ENCODE data around the gene BNC2. TPM values are rescaled to one million over a fixed set of nuclear protein-coding genes. Genes with fewer than 3 reads are reported as not detected.

The BNC2 gene
- total RNA-seq, 1 experiment from 2014 or later, result 0.20 TPM

DNA sequence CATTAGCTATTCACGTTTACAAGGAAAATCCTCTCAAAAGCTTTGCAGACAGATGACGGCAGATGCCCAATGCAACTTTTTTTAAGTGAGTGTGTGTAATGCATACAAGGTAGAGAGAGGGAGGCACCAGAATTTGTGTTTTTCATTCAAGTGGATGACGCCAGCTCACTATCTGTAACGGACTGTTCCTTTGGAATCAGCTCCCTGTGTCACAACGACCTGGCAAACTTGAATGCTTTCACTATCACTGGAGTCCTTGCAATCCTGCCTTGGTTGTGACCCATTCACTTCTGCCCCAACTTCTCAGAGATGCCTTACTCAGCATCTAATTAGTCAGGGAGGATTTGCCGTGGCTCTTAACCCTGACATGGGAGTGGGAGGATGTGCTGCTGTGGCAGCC is 148.5 kb downstream of the BNC2 start:
- Histone ChIP-seq H3K4me1 (no peaks in the 10 kb centered on the region), H3K27me3 (replicated peaks; ENCODE audit: control insufficient read depth, insufficient read depth, low read length) (no peaks in the 10 kb centered on the region), H3K9me3 (no peaks in the 10 kb centered on the region), H3K36me3 (ENCODE audit: control insufficient read depth, insufficient read depth, low read length) (no peaks in the 10 kb centered on the region), H3K4me3 (ENCODE audit: low read depth, low read length) (no peak overlapping the region)
- H3K4me3 Mint-ChIP-seq (ENCODE audit: unreplicated experiment), result no peak overlapping the region
- no peak overlapping the region for H3K27ac Mint-ChIP-seq (ENCODE audit: unreplicated experiment)
- ChIA-PET CTCF (no interaction called here), POLR2A (no interaction called here)
- H3K27me3 Mint-ChIP-seq (ENCODE audit: insufficient read depth, unreplicated experiment), result peaks cover 10% of the 10 kb centered on the region
- H3K9me3 Mint-ChIP-seq (ENCODE audit: unreplicated experiment), result no peaks in the 10 kb centered on the region
- DNase-seq, result no peak
- TF ChIP-seq, protein P1, sequence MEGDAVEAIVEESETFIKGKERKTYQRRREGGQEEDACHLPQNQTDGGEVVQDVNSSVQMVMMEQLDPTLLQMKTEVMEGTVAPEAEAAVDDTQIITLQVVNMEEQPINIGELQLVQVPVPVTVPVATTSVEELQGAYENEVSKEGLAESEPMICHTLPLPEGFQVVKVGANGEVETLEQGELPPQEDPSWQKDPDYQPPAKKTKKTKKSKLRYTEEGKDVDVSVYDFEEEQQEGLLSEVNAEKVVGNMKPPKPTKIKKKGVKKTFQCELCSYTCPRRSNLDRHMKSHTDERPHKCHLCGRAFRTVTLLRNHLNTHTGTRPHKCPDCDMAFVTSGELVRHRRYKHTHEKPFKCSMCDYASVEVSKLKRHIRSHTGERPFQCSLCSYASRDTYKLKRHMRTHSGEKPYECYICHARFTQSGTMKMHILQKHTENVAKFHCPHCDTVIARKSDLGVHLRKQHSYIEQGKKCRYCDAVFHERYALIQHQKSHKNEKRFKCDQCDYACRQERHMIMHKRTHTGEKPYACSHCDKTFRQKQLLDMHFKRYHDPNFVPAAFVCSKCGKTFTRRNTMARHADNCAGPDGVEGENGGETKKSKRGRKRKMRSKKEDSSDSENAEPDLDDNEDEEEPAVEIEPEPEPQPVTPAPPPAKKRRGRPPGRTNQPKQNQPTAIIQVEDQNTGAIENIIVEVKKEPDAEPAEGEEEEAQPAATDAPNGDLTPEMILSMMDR (IDR thresholded peaks at IDR 0.05; ENCODE audit: insufficient read depth in 1 of 2, low read depth in 1 of 2, low read length in 1 of 2, severe bottlenecking in 1 of 2, unreplicated experiment in 1 of 2), result no peak
- H3K4me1 Mint-ChIP-seq (ENCODE audit: low read depth, unreplicated experiment), result no peaks in the 10 kb centered on the region
- intact Hi-C loops (cut with micrococcal nuclease; ENCODE audit: unreplicated experiment), result no loop called here
- no peaks in the 10 kb centered on the region for H3K36me3 Mint-ChIP-seq (ENCODE audit: insufficient read depth, unreplicated experiment)
- no TSS peak for BruUV-seq (replicated peaks)

DNA sequence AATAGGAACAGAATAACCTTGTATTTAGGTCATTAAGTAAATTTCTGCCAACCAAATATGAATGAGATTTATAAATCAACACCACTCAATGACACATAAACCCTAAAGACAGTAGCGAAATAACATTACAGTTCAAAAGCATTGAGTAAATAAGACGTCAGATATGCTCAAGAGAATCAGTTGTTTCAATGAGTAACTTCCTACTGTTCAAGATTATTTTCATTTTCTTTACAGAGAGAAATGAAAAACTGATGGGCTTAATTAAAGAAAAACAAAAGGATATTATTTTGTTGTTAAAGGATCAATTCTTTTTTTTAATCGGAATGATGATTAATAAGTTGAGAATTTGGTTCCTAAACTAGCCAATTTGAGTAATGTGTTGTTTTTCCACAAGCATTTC is 150.1 kb downstream of the BNC2 start:
- Mint-ChIP-seq H3K4me1 (ENCODE audit: low read depth, unreplicated experiment) (no peaks in the 10 kb centered on the region), H3K36me3 (ENCODE audit: insufficient read depth, unreplicated experiment) (no peaks in the 10 kb centered on the region), H3K4me3 (ENCODE audit: unreplicated experiment) (no peak overlapping the region), H3K9me3 (ENCODE audit: unreplicated experiment) (no peaks in the 10 kb centered on the region), H3K27me3 (ENCODE audit: insufficient read depth, unreplicated experiment) (no peaks in the 10 kb centered on the region), H3K27ac (ENCODE audit: unreplicated experiment) (no peak overlapping the region)
- DNase-seq, result no peak
- Histone ChIP-seq H3K27me3 (replicated peaks; ENCODE audit: control insufficient read depth, insufficient read depth, low read length) (no peaks in the 10 kb centered on the region), H3K4me3 (ENCODE audit: low read depth, low read length) (no peak overlapping the region), H3K4me1 (no peaks in the 10 kb centered on the region), H3K9me3 (no peaks in the 10 kb centered on the region), H3K36me3 (ENCODE audit: control insufficient read depth, insufficient read depth, low read length) (no peaks in the 10 kb centered on the region)
- TF ChIP-seq, protein P1 (IDR thresholded peaks at IDR 0.05; ENCODE audit: insufficient read depth in 1 of 2, low read depth in 1 of 2, low read length in 1 of 2, severe bottlenecking in 1 of 2, unreplicated experiment in 1 of 2), result no peak
- intact Hi-C loops (cut with micrococcal nuclease; ENCODE audit: unreplicated experiment), result no loop called here
- ChIA-PET CTCF (no interaction called here), POLR2A (no interaction called here)
- BruUV-seq (replicated peaks), result no TSS peak

GRCh38 chr9:16719921-16720320 is 150.5 kb downstream of the BNC2 start:
- H3K4me1 ChIP-seq, result no peaks in the 10 kb centered on the region
- H3K27ac Mint-ChIP-seq (ENCODE audit: unreplicated experiment), result no peak overlapping the region
- intact Hi-C loops (cut with micrococcal nuclease; ENCODE audit: unreplicated experiment), result no loop called here

More at GRCh38 chr9:16719921-16720320, 150.5 kb downstream of the BNC2 start:
- H3K4me3 Mint-ChIP-seq (ENCODE audit: unreplicated experiment), result no peak overlapping the region
- no peaks in the 10 kb centered on the region for H3K4me1 Mint-ChIP-seq (ENCODE audit: low read depth, unreplicated experiment)
- POLR2A ChIA-PET, result no interaction called here
- Histone ChIP-seq H3K9me3 (no peaks in the 10 kb centered on the region), H3K36me3 (ENCODE audit: control insufficient read depth, insufficient read depth, low read length) (no peaks in the 10 kb centered on the region), H3K27me3 (replicated peaks; ENCODE audit: control insufficient read depth, insufficient read depth, low read length) (no peaks in the 10 kb centered on the region), H3K4me3 (ENCODE audit: low read depth, low read length) (no peak overlapping the region)
- H3K27me3 Mint-ChIP-seq (ENCODE audit: insufficient read depth, unreplicated experiment), result no peaks in the 10 kb centered on the region
- H3K9me3 Mint-ChIP-seq (ENCODE audit: unreplicated experiment), result no peaks in the 10 kb centered on the region
- no TSS peak for BruUV-seq (replicated peaks)
- DNase-seq, result no peak
- CTCF ChIA-PET, result no interaction called here
- H3K36me3 Mint-ChIP-seq (ENCODE audit: insufficient read depth, unreplicated experiment), result no peaks in the 10 kb centered on the region
- TF ChIP-seq, protein P1 (IDR thresholded peaks at IDR 0.05; ENCODE audit: insufficient read depth in 1 of 2, low read depth in 1 of 2, low read length in 1 of 2, severe bottlenecking in 1 of 2, unreplicated experiment in 1 of 2), result no peak

Measured in Caco-2 (cell line).